ENCODE results near the gene PGLYRP3. TPM values are rescaled to one million over a fixed set of nuclear protein-coding genes. Genes with fewer than 3 reads are reported as not detected.
"Not testable (repeated sequence)": the region's sequence is repeated elsewhere in the genome, so short reads cannot be mapped to it uniquely, and the experiment has no call there.

PGLYRP3 gene
- total RNA-seq, 1 donor from 2014 or later, result not detected

GRCh38 chr1:153355445-153356071 lies 42.8 kb upstream of the PGLYRP3 start:
- no peak for DNase-seq (ENCODE audit: low spot score)
- H3K4me1 Mint-ChIP-seq (ENCODE audit: low read depth), result no peaks in the 10 kb centered on the region
- H3K4me3 Mint-ChIP-seq (ENCODE audit: low read depth), result no peak overlapping the region
- intact Hi-C loops (cut with micrococcal nuclease), result loop anchor here (10.0 kb wide), 1 partner anchor 49 kb away; no protein-coding TSS in a partner anchor
- H3K36me3 Mint-ChIP-seq (ENCODE audit: low read depth), result no peaks in the 10 kb centered on the region
- no peaks in the 10 kb centered on the region for H3K27me3 Mint-ChIP-seq (ENCODE audit: low read depth)
- H3K27ac Mint-ChIP-seq, result no peak overlapping the region
- H3K9me3 Mint-ChIP-seq, result no peaks in the 10 kb centered on the region

GRCh38 chr1:153354515-153355193 lies 41.9 kb upstream of the PGLYRP3 start:
- H3K4me3 Mint-ChIP-seq (ENCODE audit: low read depth), result no peak overlapping the region
- no peaks in the 10 kb centered on the region for H3K36me3 Mint-ChIP-seq (ENCODE audit: low read depth)
- no peaks in the 10 kb centered on the region for H3K9me3 Mint-ChIP-seq
- H3K4me1 Mint-ChIP-seq (ENCODE audit: low read depth), result no peaks in the 10 kb centered on the region
- intact Hi-C loops (cut with micrococcal nuclease), result loop anchor here (10.0 kb wide), 1 partner anchor 50 kb away; no protein-coding TSS in a partner anchor
- H3K27ac Mint-ChIP-seq, result no peak overlapping the region
- DNase-seq (ENCODE audit: low spot score), result no peak
- no peaks in the 10 kb centered on the region for H3K27me3 Mint-ChIP-seq (ENCODE audit: low read depth)

GRCh38 chr1:153353226-153353947 lies 40.6 kb upstream of the PGLYRP3 start:
- Mint-ChIP-seq H3K27me3 (ENCODE audit: low read depth) (no peaks in the 10 kb centered on the region), H3K27ac (no peak overlapping the region), H3K9me3 (no peaks in the 10 kb centered on the region), H3K36me3 (ENCODE audit: low read depth) (no peaks in the 10 kb centered on the region), H3K4me3 (ENCODE audit: low read depth) (no peak overlapping the region), H3K4me1 (ENCODE audit: low read depth) (no peaks in the 10 kb centered on the region)
- DNase-seq (ENCODE audit: low spot score), result no peak
- intact Hi-C loops (cut with micrococcal nuclease), result loop anchor here (10.0 kb wide), 1 partner anchor 51 kb away; no protein-coding TSS in a partner anchor

GRCh38 chr1:153352523-153352922 lies 39.8 kb upstream of the PGLYRP3 start:
- DNase-seq (ENCODE audit: low spot score), result peak; percentile 31
- no peak overlapping the region for H3K4me3 Mint-ChIP-seq (ENCODE audit: low read depth)
- H3K4me1 Mint-ChIP-seq (ENCODE audit: low read depth), result no peaks in the 10 kb centered on the region
- no peak overlapping the region for H3K27ac Mint-ChIP-seq
- H3K36me3 Mint-ChIP-seq (ENCODE audit: low read depth), result no peaks in the 10 kb centered on the region
- no peaks in the 10 kb centered on the region for H3K9me3 Mint-ChIP-seq
- no peaks in the 10 kb centered on the region for H3K27me3 Mint-ChIP-seq (ENCODE audit: low read depth)
- intact Hi-C loops (cut with micrococcal nuclease), result loop anchor here (1.0 to 10.0 kb wide), 2 partner anchors 52 to 143 kb away; no protein-coding TSS in a partner anchor

- Mint-ChIP-seq H3K27ac (no peak overlapping the region), H3K4me1 (ENCODE audit: low read depth) (peaks cover 6% of the 10 kb centered on the region), H3K4me3 (ENCODE audit: low read depth) (no peak overlapping the region), H3K36me3 (ENCODE audit: low read depth) (no peaks in the 10 kb centered on the region), H3K27me3 (ENCODE audit: low read depth) (peaks cover 10% of the 10 kb centered on the region), H3K9me3 (no peaks in the 10 kb centered on the region)
- intact Hi-C loops (cut with micrococcal nuclease), result loop anchor here (10.0 kb wide), 1 partner anchor 54 kb away; no protein-coding TSS in a partner anchor
- no peak for DNase-seq (ENCODE audit: low spot score)
Observed at GRCh38 chr1:153350321-153350957, 37.7 kb upstream of the PGLYRP3 start.

- peaks cover 10% of the 10 kb centered on the region for H3K27me3 Mint-ChIP-seq (ENCODE audit: low read depth)
- H3K9me3 Mint-ChIP-seq, result no peaks in the 10 kb centered on the region
- peaks cover 7% of the 10 kb centered on the region for H3K4me1 Mint-ChIP-seq (ENCODE audit: low read depth)
- DNase-seq (ENCODE audit: low spot score), result no peak
- no peak overlapping the region for H3K27ac Mint-ChIP-seq
- no peak overlapping the region for H3K4me3 Mint-ChIP-seq (ENCODE audit: low read depth)
- intact Hi-C loops (cut with micrococcal nuclease), result loop anchor here (10.0 kb wide), 1 partner anchor 55 kb away; no protein-coding TSS in a partner anchor
- no peaks in the 10 kb centered on the region for H3K36me3 Mint-ChIP-seq (ENCODE audit: low read depth)
Observed at GRCh38 chr1:153349363-153350320, 36.9 kb upstream of the PGLYRP3 start.

GRCh38 chr1:153348511-153349362 lies 36.0 kb upstream of the PGLYRP3 start, which contains the start of gene PGLYRP4:
TSS of gene PGLYRP4 (minus strand) at chr1:153348841. CDS start at chr1:153347932, 909 bp downstream.
- DNase-seq (ENCODE audit: low spot score), result no peak
- Mint-ChIP-seq H3K9me3 (no peaks in the 10 kb centered on the region), H3K27me3 (ENCODE audit: low read depth) (peaks cover 10% of the 10 kb centered on the region), H3K4me3 (ENCODE audit: low read depth) (no peak within 1 kb of the TSS), H3K4me1 (ENCODE audit: low read depth) (peaks cover 12% of the 10 kb centered on the region), H3K36me3 (ENCODE audit: low read depth) (no peaks in the 10 kb centered on the region), H3K27ac (no peak within 1 kb of the TSS)
- intact Hi-C loops (cut with micrococcal nuclease), result no loop called here

GRCh38 chr1:153347856-153348255 lies 35.1 kb upstream of the PGLYRP3 start:
- H3K27ac Mint-ChIP-seq, result no peak overlapping the region
- no peak for DNase-seq (ENCODE audit: low spot score)
- intact Hi-C loops (cut with micrococcal nuclease), result no loop called here
- H3K4me3 Mint-ChIP-seq (ENCODE audit: low read depth), result no peak overlapping the region
- peaks cover 15% of the 10 kb centered on the region for H3K27me3 Mint-ChIP-seq (ENCODE audit: low read depth)
- no peaks in the 10 kb centered on the region for H3K9me3 Mint-ChIP-seq
- H3K36me3 Mint-ChIP-seq (ENCODE audit: low read depth), result no peaks in the 10 kb centered on the region
- peaks cover 17% of the 10 kb centered on the region for H3K4me1 Mint-ChIP-seq (ENCODE audit: low read depth)

- H3K36me3 Mint-ChIP-seq (ENCODE audit: low read depth); DNase-seq (ENCODE audit: low spot score); H3K4me3 Mint-ChIP-seq (ENCODE audit: low read depth); H3K27ac Mint-ChIP-seq; H3K9me3 Mint-ChIP-seq; intact Hi-C loops (cut with micrococcal nuclease): not testable (repeated sequence)
- Mint-ChIP-seq H3K27me3 (ENCODE audit: low read depth) (peaks cover 21% of the 10 kb centered on the region), H3K4me1 (ENCODE audit: low read depth) (peaks cover 17% of the 10 kb centered on the region)
Observed at GRCh38 chr1:153347049-153347448, 34.3 kb upstream of the PGLYRP3 start.

GRCh38 chr1:153346077-153346723 lies 33.4 kb upstream of the PGLYRP3 start:
- H3K27me3 Mint-ChIP-seq (ENCODE audit: low read depth), result peaks cover 21% of the 10 kb centered on the region

More at GRCh38 chr1:153346077-153346723, 33.4 kb upstream of the PGLYRP3 start:
- no peak overlapping the region for H3K27ac Mint-ChIP-seq
- H3K4me3 Mint-ChIP-seq (ENCODE audit: low read depth), result no peak overlapping the region
- H3K4me1 Mint-ChIP-seq (ENCODE audit: low read depth), result peaks cover 17% of the 10 kb centered on the region
- intact Hi-C loops (cut with micrococcal nuclease), result no loop called here
- no peaks in the 10 kb centered on the region for H3K9me3 Mint-ChIP-seq
- no peak for DNase-seq (ENCODE audit: low spot score)
- no peaks in the 10 kb centered on the region for H3K36me3 Mint-ChIP-seq (ENCODE audit: low read depth)

All from activated T-helper 2 cell treated with anti-CD3 and anti-CD28 coated beads, Interferon-gamma antibody, Interleukin-2, Interleukin-4, amounts not matched to agents 10 μg/mL and 5 μg/mL and 100 μg/mL, durations not matched to agents 14 hours and 24 hours and 36 hours (primary cell).